Measurements from ENCODE around the gene B4GALNT1. TPM values are rescaled to one million over a fixed set of nuclear protein-coding genes. Genes with fewer than 3 reads are reported as not detected.
A peak's percentile ranks its signal among the peaks of the same experiment; 100 is the strongest.

The B4GALNT1 gene
- total RNA-seq, 3 donors from 2014 or later (not counting 1 experiment from before 2014, with no cell fraction given) = 0.38 to 0.59 (median 0.48) TPM

- TF ChIP-seq CTCF (IDR thresholded peaks at IDR 0.05) = no peak
- no peak overlapping the region for H3K27ac ChIP-seq (ENCODE audit: low read length)
- no peaks in the 10 kb centered on the region for H3K9me3 ChIP-seq (ENCODE audit: control insufficient read depth, insufficient read depth, low read length)
- intact Hi-C loops (cut with micrococcal nuclease) = no loop called here
- peaks cover 83% of the 10 kb centered on the region for H3K27me3 ChIP-seq (ENCODE audit: control insufficient read depth, insufficient read depth, low read length)
- no peaks in the 10 kb centered on the region for H3K36me3 ChIP-seq (ENCODE audit: control insufficient read depth, insufficient read depth, low read length)
- peaks cover 20% of the 10 kb centered on the region for H3K4me1 ChIP-seq (ENCODE audit: control insufficient read depth, insufficient read depth, low read length)
- 3% methylated on average over 64 of the region's 67 CpGs for WGBS (ENCODE audit: insufficient coverage)
- H3K4me3 ChIP-seq (ENCODE audit: low read length) = no peak overlapping the region
- Mint-ChIP-seq H3K36me3 (no peaks in the 10 kb centered on the region), H3K27ac (no peak overlapping the region), H3K27me3 (ENCODE audit: low read depth in 2 of 2) (peaks cover 79 to 88% of the 10 kb centered on the region in 2 donors), H3K4me1 (peaks cover 9 to 22% of the 10 kb centered on the region in 2 donors), H3K9me3 (no peaks in the 10 kb centered on the region), H3K4me3 (peak overlapping the region; percentile 54)
- ATAC-seq (peak in 2 of 3 donors; percentile 42 to 57), DNase-seq (peak in 1 of 2 donors; percentile 46)
These were observed 5.3 kb downstream of the B4GALNT1 start for GRCh38 chr12:57627501-57628279.

GRCh38 chr12:57626921-57627445 lies 6.0 kb downstream of the B4GALNT1 start:
- no peaks in the 10 kb centered on the region for H3K36me3 Mint-ChIP-seq
- no peak for TF ChIP-seq CTCF (IDR thresholded peaks at IDR 0.05)
- Histone ChIP-seq H3K27me3 (ENCODE audit: control insufficient read depth, insufficient read depth, low read length) (peaks cover 83% of the 10 kb centered on the region), H3K27ac (ENCODE audit: low read length) (no peak overlapping the region), H3K9me3 (ENCODE audit: control insufficient read depth, insufficient read depth, low read length) (no peaks in the 10 kb centered on the region), H3K4me3 (ENCODE audit: low read length) (no peak overlapping the region), H3K4me1 (ENCODE audit: control insufficient read depth, insufficient read depth, low read length) (peaks cover 15% of the 10 kb centered on the region), H3K36me3 (ENCODE audit: control insufficient read depth, insufficient read depth, low read length) (no peaks in the 10 kb centered on the region)
- 14% methylated on average over 3 of the region's 9 CpGs for WGBS (ENCODE audit: insufficient coverage)
- peaks cover 86 to 90% of the 10 kb centered on the region in 2 donors for H3K27me3 Mint-ChIP-seq (ENCODE audit: low read depth in 2 of 2)
- intact Hi-C loops (cut with micrococcal nuclease) = no loop called here
- no peak for ATAC-seq
- DNase-seq = no peak
- H3K27ac Mint-ChIP-seq = no peak overlapping the region
- peaks cover 8 to 23% of the 10 kb centered on the region in 2 donors for H3K4me1 Mint-ChIP-seq
- no peak overlapping the region for H3K4me3 Mint-ChIP-seq
- no peaks in the 10 kb centered on the region for H3K9me3 Mint-ChIP-seq

- peaks cover 87 to 93% of the 10 kb centered on the region in 2 donors for H3K27me3 Mint-ChIP-seq (ENCODE audit: low read depth in 2 of 2)
- no peak for TF ChIP-seq CTCF (IDR thresholded peaks at IDR 0.05)
These were observed 6.7 kb downstream of the B4GALNT1 start for GRCh38 chr12:57626111-57626920.

More at GRCh38 chr12:57626111-57626920, 6.7 kb downstream of the B4GALNT1 start:
- H3K36me3 Mint-ChIP-seq = no peaks in the 10 kb centered on the region
- no peaks in the 10 kb centered on the region for H3K9me3 ChIP-seq (ENCODE audit: control insufficient read depth, insufficient read depth, low read length)
- intact Hi-C loops (cut with micrococcal nuclease) = no loop called here
- DNase-seq = no peak
- 49% methylated on average over 11 of the region's 13 CpGs for WGBS (ENCODE audit: insufficient coverage)
- H3K4me1 ChIP-seq (ENCODE audit: control insufficient read depth, insufficient read depth, low read length) = peaks cover 20% of the 10 kb centered on the region
- H3K4me3 ChIP-seq (ENCODE audit: low read length) = no peak overlapping the region
- H3K9me3 Mint-ChIP-seq = no peaks in the 10 kb centered on the region
- ATAC-seq = no peak
- H3K36me3 ChIP-seq (ENCODE audit: control insufficient read depth, insufficient read depth, low read length) = no peaks in the 10 kb centered on the region
- peaks cover 83% of the 10 kb centered on the region for H3K27me3 ChIP-seq (ENCODE audit: control insufficient read depth, insufficient read depth, low read length)
- H3K4me1 Mint-ChIP-seq = peaks cover 14 to 27% of the 10 kb centered on the region in 2 donors
- no peak overlapping the region for H3K4me3 Mint-ChIP-seq
- no peak overlapping the region for H3K27ac ChIP-seq (ENCODE audit: low read length)
- no peak overlapping the region for H3K27ac Mint-ChIP-seq
